GM18499 (cell line): ENCODE data around the gene RGS3.

ENCODE experiments used
- ATAC-seq: cut with Tn5 transposase; IDR thresholded peaks from one replicate; pipeline ENCODE4 v1.9.1; 2021; ENCODE audit warnings: moderate number of reproducible peaks; ENCODE audit not compliant: insufficient read depth, unreplicated experiment

RGS3 gene

DNA sequence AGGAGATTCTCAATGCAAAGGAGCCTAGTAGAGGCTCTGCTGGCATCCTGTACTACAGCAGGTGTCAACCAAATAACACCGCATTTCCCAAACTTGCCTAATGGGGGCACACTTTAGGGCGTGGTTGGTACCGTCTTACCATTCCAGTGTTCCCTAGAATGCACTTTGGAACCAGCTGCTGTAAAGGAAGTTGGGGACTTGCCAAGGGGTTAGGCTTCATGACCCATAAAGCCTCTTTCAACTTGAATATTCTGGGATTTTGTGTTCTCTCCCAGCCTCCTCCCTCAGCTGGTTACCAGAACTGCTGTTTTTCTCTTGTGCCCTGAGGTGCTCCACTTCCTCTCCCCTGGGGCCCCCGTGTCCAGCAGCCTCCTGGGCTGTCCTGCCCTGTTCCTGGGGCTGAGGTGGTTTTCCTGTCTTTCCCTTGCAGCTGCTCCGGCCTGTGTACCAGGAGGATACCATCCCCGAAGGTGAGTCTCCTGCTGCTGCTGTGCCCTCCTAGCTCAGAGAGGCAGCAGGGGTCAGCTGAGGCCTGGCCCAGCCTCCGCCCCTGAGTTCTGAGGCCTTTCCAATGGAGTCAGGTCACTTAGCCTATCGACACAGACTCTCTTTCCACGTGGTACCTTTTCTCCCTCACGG lies 44.7 kb downstream of the RGS3 start:
- no peak for ATAC-seq

DNA sequence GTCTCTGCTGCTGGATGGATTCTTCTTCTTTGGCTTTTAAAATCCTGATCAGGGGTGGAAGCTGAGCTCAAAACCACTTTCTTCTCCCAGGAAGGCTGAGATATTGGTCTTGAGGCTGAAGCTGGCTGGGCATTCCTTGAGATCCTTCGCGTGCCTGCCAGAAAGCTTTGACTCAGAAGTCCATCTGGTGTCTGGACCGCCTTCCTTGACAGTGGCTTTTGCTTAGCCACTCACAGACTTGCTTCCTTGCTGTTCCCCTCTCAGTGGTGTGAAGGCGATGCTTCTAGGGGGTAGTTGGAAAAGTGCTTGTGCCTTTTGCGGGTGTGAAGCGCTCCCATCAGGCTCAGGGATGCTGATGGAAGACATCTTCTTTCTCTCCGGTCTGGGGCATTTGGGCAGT lies 45.9 kb downstream of the RGS3 start:
- no peak for ATAC-seq

DNA sequence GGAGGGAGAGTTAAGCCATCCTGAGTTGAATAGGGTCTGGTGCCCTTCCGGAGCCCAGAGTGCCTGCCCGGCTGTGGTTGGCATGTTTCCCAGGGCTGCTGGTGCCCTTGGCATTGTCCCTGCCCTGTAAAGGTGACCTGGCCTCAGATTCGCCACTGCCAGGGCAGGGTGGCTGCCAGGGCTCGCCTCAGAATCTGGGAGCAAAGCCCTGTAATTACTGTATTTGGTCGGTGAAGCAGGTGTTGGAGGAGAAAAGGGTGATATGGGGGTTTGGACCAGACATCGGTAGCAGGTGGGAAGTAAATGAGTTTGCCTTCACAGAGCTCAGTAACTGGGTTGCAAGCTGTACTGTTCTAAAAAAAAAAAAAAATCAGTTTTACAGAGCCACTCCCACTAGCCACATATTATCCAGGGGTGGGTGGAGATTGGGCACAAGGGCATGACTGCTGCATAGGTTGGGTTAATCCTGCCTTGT lies 47.6 kb downstream of the RGS3 start:
- ATAC-seq: no peak

GRCh38 chr9:113511856-113512761 lies 48.6 kb downstream of the RGS3 start:
- no peak for ATAC-seq

GRCh38 chr9:113513111-113513510 lies 49.6 kb downstream of the RGS3 start:
- no peak for ATAC-seq

DNA sequence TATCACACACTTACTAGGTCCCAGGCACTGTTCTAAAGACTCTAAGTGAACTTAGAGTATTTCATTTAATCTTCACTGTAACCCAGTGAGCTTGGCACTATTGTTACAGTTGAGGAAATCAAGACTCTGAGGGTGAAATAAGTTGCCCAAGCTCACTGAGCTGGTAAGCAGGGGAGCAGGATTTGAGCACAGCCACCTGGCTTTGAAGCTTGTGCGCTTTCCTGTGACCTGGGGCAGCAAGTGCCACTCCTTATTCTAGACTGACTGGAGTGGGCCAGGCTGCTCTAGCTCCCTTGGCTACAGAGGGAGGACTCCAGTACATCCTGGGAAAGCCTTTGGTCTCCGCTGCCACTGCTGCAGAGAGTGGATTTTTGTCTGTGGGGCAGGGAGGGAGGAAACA lies 50.0 kb downstream of the RGS3 start:
- ATAC-seq: no peak

DNA sequence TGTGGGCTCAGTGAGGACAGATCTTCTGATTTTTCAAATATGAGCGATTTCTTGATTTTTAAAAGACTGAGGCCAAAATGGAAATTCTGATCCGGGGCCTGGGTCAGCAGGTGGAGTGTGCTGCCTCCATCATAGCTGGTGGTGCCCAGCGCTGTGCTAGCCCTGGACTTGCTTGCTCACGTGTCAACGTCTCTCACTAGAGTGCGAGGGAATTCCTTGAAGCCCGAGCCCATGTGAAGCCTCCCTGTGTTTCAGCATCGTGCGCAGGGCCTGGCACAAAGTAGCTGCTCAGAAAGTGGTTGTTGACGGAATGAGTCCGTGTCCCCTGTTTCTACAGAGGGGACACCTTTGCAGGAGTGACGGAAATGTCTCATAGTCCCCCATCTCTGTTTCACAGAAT lies 50.5 kb downstream of the RGS3 start:
- ATAC-seq: no peak

GRCh38 chr9:113514748-113515147 lies 51.2 kb downstream of the RGS3 start:
- no peak for ATAC-seq

GRCh38 chr9:113515862-113516261 lies 52.3 kb downstream of the RGS3 start:
- ATAC-seq: no peak

DNA sequence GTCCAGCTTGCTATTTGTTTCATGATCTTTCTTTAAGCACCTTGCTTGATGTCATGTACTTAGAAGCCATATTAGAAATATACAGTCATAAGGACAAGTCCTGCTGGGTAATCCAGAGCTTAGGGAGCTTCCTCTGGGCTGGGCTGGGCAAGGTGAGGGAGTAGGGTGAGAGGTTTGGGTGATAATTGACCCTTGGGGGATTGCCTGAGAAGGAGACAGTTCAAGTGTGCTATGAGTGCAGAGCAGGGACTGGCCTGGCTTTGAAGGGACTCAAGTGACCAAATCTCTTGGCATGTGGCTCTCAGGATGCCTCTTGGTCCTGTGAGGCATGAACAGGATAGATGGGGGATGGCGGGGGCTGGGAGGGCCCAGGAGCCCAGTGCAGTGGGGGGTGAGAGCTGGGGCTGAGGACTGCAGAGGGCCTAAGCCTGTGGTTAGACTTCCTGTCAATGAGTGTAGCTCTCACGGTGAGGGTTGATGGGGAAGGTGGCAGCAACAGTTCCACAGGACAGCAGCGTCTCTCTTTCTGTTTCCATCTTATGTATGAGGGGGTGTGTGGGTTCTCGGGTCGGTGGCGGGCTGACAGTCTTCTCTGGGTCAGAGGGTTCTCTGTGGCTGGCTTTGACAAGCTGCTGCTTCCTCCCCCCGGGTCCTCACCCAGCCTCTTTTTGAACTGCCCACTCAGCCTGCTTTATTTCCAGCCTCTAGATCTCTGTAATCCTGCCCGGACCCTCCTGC lies 53.5 kb downstream of the RGS3 start:
- peak; percentile 92 for ATAC-seq

DNA sequence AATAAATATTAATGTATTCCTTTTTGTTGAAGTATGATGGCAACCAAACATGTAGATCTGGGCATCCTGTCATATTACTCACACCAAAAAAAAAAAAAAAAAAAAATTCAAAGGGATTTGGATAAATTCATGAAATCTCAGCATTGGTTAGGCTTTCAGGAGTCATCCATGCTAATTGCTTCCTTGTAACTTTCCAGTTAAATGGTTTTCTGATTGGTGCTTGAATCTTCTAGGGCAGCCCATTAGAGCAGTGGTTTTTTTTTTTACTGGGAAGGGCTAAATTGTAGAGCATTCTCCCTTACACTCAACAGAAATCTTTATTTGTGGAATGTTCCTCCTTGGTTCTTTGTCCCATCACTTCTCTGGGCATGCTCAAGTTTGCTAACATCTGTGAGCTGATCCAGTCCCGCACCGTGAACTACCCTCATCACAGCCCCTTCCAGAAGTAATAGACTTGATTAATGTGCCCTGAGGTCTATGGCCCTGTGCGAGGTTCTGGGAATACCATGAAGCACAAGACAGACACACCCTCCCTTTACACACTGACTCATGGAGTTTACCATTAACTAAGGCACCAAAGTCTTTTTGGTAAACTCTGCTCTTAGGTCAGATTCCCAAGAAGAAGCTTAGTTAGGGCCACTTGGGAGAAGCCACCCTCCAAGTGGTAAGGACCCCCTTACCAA lies 56.0 kb downstream of the RGS3 start:
- no peak for ATAC-seq

GRCh38 chr9:113520109-113520642 lies 56.6 kb downstream of the RGS3 start:
- no peak for ATAC-seq

GRCh38 chr9:113521693-113522255 lies 58.2 kb downstream of the RGS3 start:
- ATAC-seq: no peak

GRCh38 chr9:113522419-113522818 lies 58.9 kb downstream of the RGS3 start:
- ATAC-seq: no peak

- ATAC-seq: no peak
Measured at GRCh38 chr9:113522858-113523257, 59.3 kb downstream of the RGS3 start.

GRCh38 chr9:113523421-113524141 lies 60.1 kb downstream of the RGS3 start:
- ATAC-seq: peak; percentile 66

DNA sequence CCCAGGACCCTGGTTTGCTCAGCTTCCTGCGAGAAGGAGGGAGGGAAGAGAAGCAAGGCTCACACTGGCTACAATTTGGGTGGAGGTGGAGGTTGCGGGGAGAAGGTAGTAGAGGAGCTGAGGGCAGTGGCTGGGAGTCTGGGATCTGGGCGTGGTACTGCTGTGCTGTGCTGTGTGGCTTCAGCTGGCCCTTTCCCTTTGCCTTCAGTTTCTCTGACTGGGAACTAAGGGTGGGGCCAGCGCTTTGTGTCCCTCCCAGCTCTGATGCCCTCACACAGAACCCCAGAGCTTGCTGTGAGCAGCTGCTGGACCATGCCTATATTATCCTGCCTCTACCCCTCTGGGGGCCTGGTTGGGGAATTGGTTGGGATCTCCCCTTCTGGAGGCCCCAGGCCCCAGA lies 60.9 kb downstream of the RGS3 start:
- ATAC-seq: no peak

DNA sequence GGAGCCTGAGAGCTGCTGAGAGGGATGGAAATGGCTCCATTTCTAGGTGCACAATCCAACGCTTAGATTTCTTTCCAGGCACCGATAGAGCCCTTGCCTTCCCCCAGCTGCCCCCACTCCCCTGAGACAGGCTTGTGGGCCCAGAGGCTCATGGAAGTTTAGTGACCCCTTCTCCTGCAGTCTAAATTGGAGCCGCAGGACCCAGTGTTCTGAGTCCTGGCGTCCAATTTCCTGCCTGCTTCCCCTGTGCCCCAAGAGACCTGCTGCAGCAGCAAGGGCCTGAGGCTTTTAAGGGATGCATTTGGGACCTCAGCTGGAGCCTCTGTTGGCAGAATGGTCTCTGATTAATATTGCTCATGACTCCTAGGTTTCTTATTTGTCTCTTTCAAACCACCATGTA lies 61.7 kb downstream of the RGS3 start:
- no peak for ATAC-seq

- ATAC-seq: no peak
Measured at GRCh38 chr9:113525831-113526230, 62.3 kb downstream of the RGS3 start.
